Astrocyte of the spinal cord (primary cell): ENCODE data around the gene POLRMT.

Experiments used
- DNase-seq: peaks from one replicate; pipeline ENCODE4 v3.0.0; 2011; ENCODE audit warnings: low read depth, low spot score
- H3K4me3 ChIP-seq: 2 replicates; pipeline ENCODE4 v1.5.1; 2011; ENCODE audit warnings: low read depth, mild to moderate bottlenecking, low read length, moderate library complexity
- CTCF ChIP-seq: IDR thresholded peaks from 2 replicates; pipeline ENCODE4 v1.5.1; 2012; ENCODE audit warnings: low read depth, mild to moderate bottlenecking, low read length, inconsistent platforms
- in situ Hi-C: cut with HindIII; loops from 2 replicates; pipeline ENCODE4 v1.10.0; 2017; ENCODE audit warnings: low sequenced_read_pairs

The POLRMT gene

GRCh38 chr19:601790-602189 lies 31.5 kb downstream of the POLRMT start:
- in situ Hi-C loops = no loop called here
- TF ChIP-seq CTCF = no peak
- H3K4me3 ChIP-seq = no peak overlapping the region
- DNase-seq = no peak

- no peak overlapping the region for H3K4me3 ChIP-seq
- no peak for DNase-seq
- no peak for TF ChIP-seq CTCF
- in situ Hi-C loops = no loop called here
Measured at GRCh38 chr19:601310-601709, 32.0 kb downstream of the POLRMT start.

- DNase-seq = no peak
- in situ Hi-C loops = no loop called here
- H3K4me3 ChIP-seq = no peak overlapping the region
- no peak for TF ChIP-seq CTCF
Measured at GRCh38 chr19:597406-598315, 35.7 kb downstream of the POLRMT start.

- in situ Hi-C loops = no loop called here
- TF ChIP-seq CTCF = no peak
- no peak overlapping the region for H3K4me3 ChIP-seq
- DNase-seq = no peak
Measured at GRCh38 chr19:596263-596655, 37.1 kb downstream of the POLRMT start.

GRCh38 chr19:595326-596262 lies 37.7 kb downstream of the POLRMT start:
- no peak for DNase-seq
- TF ChIP-seq CTCF = no peak
- in situ Hi-C loops = no loop called here
- no peak overlapping the region for H3K4me3 ChIP-seq

GRCh38 chr19:594265-594870 lies 39.0 kb downstream of the POLRMT start:
- no peak for TF ChIP-seq CTCF
- H3K4me3 ChIP-seq = no peak overlapping the region
- in situ Hi-C loops = no loop called here
- no peak for DNase-seq
